GM19099 (cell line): ENCODE results near the gene NUAK2.

Source experiments
- POLR2A ChIP-seq: IDR thresholded peaks from 3 replicates; pipeline ENCODE4 v1.6.1; 2011; ENCODE audit warnings: low read depth; ENCODE audit not compliant: insufficient read length; ENCODE audit errors: extremely low read depth

NUAK2 gene

DNA sequence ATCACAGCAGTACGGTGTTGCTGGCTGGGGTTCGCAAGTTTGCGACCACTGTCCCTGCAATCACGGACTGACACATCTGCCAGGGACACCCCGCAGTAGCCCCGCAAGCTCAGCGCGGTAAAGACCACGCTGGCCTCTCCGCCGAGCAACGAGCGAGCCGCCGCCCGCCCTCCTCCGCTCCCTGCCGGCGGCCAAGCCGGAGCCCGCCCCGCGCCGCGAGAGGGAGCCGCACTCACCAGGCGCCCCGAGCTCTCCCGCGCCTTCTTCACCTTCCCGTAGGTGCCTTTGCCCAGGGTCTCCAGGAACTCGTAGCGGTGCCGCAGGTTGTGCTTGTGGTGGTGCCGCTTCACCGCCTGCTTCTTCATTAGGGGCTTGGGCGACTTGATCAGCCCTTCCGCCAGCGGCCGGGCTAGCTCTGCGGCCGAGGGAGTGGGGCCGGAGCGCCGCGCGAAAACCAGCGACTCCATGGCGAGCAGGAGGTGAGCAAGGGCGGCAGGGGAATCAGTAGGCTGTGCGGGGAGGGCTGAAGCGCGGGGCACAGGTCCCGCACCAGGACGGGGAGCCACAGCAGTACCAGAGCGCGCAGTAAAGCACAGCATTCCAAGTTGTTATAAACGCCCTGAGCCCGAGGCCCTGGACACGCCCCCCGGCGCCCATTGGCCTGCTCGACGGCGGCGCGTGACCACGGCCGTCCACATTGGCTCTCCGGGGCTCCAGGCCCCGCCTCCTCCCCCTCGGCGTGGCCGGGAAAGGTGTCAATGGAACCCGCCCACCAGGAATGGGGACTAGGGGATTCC, at the start of gene NUAK2:
Gene NUAK2, minus strand, starts transcription at position 584 of the 797 bp plus-strand sequence. Its CDS starts 117 bp downstream, at position 467.
- no peak for TF ChIP-seq POLR2A

DNA sequence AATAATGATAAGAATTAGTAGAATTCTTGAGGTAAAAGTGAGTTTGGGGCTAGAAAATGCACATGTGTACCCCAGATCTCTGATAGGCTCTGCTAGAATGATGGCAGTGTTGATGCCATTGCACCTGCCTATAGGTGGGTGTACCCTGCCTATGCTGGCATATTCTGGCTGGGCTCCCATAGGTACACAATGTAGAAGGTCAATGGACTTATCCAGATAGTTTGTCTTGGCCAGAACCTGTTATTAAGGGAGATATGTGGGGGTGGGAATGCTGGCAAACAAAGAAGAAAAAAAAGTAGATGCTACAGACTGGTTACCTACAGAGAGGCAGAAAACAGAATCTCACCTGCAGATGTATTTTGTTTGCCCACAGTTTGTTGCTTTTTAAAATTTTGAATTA, 49.2 kb upstream of the NUAK2 start:
- TF ChIP-seq POLR2A = no peak

DNA sequence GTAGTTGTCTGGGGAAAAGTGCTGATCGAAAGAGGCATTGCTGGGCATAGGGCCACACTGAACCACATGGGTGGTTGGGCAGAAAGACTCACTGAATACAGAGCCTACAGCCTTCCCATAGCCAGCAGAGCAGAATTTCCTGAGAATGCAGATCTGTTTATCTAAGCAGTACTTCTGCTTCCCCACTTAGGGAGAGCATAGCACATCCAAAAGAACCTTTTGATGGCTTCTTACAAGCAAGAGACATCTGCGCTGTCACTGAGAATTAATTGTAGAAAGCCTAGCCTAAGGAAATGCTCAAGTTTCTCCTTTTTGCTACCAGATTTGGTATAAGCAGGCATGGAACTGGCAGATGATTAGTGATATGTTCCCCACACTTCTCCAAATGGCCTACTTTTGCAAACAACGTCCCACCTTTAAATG, 48.2 kb upstream of the NUAK2 start:
- no peak for TF ChIP-seq POLR2A

DNA sequence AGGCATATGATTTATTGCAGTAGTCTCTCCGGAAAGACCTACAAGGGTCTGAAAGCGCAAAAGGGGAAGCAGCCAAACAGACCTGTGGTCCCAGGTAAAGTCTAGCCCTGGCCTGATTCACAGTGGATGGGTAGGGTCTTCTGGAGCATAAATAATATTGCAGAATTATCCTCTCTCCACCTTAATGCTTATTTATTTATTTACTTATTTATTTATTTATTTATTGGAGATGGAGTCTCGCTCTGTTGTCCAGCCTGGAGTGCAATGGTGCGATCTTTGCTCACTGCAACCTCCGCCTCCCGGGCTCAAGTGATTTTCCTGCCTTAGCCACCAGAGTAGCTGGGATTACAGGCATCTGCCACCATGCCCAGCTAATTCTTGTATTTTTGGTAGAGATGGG, 46.9 kb upstream of the NUAK2 start:
- no peak for TF ChIP-seq POLR2A

DNA sequence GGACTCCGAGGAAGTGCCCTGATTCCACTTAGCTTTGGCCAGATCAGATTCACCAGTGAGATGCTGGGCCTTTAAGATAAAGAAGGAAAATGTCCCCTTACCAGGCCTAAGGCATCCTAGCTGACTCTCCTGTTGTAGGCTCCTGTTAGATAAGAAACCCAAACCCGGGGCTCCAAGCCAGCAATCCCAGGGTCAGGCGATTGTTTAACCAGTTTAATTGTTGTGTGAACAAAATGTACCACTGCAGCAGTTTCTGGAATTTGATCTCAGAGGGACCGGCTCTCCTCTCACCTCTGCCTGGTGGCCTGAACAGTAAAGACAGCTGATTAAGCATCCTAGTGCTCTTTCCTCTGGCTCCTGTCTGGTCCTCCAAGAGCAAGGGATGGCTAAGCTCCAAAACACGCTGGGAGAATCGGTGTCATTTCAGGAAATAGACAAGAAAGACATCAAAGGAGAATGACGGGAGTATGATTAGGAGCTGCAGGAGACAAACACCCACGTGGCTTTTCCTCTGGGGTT, 44.5 kb upstream of the NUAK2 start:
- TF ChIP-seq POLR2A = no peak

DNA sequence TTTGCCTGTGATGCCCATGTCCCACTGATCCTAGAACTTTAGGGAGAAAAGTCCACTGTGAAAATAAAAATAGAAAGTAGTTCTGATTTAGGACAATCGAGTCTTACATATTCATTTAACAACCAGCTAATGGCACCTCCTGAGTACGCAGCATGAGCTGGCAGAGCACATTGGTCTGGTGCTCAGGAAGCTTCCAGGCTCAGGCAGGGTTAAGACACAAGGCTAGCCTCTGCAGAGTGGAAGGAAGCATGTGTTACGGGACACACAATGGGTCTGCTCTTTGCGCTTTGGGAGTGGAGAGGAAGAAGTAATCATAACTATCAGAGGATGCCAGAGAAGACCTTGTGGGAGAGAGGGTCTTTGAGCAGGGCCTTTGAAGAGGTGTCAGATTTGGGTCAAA, 39.3 kb upstream of the NUAK2 start:
- no peak for TF ChIP-seq POLR2A

DNA sequence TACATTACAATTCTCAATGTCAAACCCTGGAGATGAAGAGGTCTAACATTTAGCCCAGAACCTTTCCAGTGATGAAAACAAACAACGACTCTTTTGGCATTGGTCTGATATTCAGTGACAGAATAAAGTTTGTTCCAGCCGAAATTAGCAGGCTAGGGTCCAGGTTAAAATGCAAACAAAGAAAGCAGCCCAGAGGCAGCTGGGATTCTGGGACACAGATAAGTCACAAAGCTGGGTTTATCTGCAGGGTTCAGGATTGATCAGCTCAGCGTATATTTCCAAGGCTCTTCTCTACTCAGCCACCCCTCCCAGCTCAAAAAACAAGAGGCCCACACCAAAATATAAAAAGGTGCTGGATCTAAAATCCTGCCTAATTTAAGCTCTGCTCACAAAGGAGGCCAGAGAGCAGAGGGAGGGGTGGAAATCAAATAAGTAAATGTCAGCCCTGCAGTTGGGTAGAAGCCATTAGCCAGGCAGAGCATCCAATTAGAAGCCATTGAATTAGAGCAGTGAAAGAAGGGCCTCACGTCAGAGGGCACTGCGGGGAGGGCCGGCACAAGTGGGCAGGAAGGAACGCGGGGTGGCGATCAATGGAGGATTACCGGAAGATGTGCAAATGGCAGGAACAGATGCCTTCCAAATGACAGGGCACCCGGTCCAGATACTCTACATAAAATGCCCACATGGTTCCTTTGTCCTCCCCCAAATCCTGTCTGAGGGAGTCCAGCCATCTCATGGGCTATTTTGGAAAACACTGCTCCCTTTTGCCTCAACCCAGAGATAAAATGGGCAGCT, 38.4 kb upstream of the NUAK2 start:
- no peak for TF ChIP-seq POLR2A

DNA sequence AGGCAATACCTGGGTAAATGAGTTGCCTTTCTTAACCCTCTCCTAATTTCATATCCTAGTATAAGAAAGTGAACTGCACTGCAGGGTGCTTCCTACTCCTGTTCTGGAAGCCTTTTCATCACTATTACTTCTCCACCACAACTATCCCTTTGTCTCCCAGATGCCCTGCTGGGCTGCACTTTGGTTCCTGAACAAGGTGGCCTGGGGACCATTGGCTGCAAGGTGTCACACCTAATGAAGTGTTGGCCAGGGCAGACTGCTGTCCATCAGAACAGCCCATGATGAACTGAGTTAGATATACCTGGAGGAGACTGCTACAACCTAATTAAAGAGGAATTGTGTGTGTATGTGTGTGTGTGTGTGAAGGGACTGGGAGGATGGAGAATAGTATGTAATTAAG, 37.0 kb upstream of the NUAK2 start:
- no peak for TF ChIP-seq POLR2A

DNA sequence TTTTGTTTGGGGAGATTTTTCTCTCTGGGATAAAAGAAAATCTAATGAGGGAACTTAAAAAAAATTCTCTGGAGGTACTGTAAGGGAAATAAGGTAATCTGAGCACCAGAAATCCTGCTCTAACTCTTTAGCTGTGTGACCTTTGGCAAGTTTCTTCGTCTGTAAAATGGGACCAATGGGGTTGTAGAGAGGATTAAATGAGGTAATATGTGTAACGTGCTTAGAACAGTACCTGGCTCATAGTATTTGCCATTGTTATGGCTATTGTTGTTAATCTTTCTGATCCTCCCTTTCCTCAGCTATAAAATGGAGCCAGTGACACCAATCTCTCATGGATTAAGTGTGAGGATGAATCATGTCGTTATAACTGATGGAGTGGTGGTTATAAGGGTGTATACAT, 36.0 kb upstream of the NUAK2 start:
- TF ChIP-seq POLR2A = no peak

DNA sequence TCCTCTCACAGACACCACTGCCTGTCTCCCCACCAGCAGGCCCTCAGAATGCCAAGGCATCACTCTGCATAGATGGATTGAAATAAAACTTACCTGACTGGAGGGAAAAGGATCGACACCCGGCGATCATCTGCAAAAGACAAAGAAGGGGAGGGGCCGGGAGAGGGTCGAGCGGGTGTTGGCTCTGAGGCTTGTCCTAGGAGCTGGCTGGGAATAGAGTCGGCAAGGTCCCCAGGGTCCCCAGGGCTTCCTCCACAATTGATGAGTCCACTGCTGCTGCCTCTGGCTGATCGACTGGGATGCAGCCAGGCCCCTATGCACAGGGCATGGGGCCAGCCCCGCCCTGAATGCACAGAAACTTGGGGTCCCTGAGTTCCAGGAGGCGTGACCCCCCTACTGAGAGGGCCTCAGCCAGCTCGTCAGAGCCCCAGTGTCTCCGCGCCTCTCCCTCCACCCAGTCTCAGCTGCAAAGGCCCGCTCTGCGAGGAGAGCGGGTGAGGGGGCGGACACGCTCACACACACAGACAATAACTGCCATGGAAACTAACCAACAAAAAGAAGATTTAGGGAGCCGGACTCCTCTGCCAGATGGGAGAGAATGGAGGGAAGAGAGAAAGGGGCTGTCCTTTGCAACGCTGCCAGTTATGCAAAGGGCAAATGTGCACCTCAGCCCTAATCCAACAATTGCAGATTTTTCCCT, 35.0 kb upstream of the NUAK2 start, which contains the start of gene KLHDC8A:
Gene KLHDC8A, minus strand, starts transcription at position 483 of the 700 bp plus-strand sequence. CDS start 13,318 bp downstream, outside the sequence.
- TF ChIP-seq POLR2A = no peak

DNA sequence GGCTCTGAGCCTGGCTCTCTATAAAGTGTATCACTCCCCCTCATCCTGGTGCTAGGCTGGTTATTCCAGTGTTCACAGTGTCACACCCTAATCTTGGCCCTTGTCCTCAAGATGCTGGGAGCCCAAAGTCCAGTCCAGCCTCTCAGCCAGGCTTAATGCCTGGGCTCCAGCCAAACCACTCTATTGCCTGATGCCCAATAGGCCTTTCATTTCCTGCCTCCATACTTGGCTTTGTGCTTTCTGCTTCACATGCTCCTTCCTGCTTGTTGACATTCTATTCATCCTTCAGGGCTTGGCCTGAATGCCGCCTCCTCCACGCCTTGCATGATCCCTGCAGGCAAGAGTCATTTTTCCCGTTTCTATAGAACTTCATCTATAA, 33.5 kb upstream of the NUAK2 start:
- TF ChIP-seq POLR2A = no peak

DNA sequence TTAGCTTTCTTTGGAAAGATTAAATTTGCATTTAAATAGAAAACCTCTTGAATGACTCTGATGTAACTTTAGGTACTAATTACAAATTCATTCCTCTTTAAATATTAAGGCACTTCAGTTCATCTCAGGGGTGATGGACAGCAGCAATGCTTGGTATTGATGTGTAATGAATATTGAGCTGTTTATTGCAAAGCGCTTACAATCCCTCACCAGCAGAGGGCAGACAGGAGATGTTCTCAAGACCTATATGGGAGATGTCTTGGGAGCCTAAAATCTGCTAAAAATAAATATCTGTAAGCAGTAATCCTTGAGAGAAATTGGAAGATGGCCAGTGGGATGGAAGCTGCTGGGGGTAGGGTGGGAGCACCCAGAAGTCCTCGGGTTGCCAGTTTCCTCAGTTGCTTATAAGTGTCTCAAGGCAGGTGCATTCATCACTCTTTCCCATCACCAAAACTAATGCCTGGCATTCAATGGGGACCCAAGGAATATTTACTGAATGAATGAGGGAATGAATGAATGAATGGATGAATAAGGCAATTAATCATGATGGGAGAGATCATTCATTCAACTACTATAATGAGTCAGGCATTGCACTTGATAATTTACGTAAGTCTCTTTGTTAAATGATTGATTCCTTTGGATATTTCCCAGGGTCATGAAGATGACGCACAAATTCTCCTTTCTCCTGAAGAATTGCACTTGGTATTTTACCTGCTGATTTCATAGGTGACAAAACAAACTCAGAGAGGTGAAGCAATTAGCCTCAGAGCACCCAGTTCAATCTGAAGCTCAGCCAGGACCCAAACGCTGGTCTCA, 32.9 kb upstream of the NUAK2 start:
- no peak for TF ChIP-seq POLR2A

DNA sequence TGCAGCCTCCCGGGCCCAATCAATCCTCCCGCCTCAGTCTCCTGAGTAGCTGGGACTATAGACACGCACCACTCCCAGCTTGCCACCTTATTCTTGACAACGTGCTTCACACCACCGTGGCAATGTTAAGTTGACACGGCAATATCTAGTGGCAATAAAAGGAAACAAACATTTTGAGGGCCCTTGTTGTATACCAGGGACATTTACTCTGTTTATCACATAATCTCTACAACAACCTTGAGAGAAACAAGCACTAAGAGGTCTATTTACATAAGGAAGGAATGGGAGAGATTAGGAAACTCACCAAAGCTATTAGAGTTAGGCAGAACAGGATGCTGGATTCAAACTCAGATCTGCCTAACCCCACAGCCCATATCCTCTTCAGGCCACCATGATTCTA, 32.1 kb upstream of the NUAK2 start:
- TF ChIP-seq POLR2A = no peak

DNA sequence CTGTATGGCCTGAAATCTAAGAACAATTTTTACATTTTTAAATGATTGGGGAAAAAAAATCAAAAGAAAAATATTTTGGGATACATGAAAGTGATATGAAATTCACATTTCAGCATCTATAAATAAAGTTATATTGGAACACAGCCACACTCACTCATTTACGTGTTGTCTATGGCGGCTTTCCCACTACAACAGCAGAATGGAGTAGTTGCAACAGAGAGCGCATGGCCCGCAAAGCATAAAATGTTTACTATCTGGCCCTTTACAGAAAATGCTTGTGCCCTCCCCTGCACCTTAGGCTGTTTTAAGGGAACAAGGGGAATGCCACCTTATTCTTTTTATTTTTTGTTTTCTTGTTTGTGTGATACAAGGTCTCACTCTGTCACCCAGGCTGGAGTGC, 31.6 kb upstream of the NUAK2 start:
- TF ChIP-seq POLR2A = no peak
